ENCODE results near the gene IFI30.

- TF ChIP-seq CTCF (IDR thresholded peaks at IDR 0.05) = no peak
- no peak for TF ChIP-seq POLR2AphosphoS5 (IDR thresholded peaks at IDR 0.05; ENCODE audit: insufficient read depth in 1 of 2, low read depth in 1 of 2)
- TF ChIP-seq POLR2A (IDR thresholded peaks at IDR 0.05) = no peak
These were observed 33.1 kb upstream of the IFI30 start for GRCh38 chr19:18140473-18140872.
